Neuronal stem cell (in vitro differentiated cells): ENCODE data around the gene LYPD8.

Experiments
- DNase-seq: peaks from one replicate; pipeline ENCODE4 v3.0.0-alpha.2; 2013; ENCODE audit warnings: low spot score
- H2AFZ ChIP-seq: one replicate; pipeline ENCODE4 v1.6.1; 2013; ENCODE audit warnings: mild to moderate bottlenecking, low read length, inconsistent platforms
- H2AK5ac ChIP-seq: 2 replicates; pipeline ENCODE4 v1.6.1; 2013; ENCODE audit warnings: low read depth, mild to moderate bottlenecking, inconsistent platforms, low read length, moderate library complexity, mixed read lengths
- H2BK120ac ChIP-seq: 2 replicates; pipeline ENCODE4 v1.6.1; 2013; ENCODE audit warnings: low read depth, mild to moderate bottlenecking, inconsistent platforms, low read length, moderate library complexity, mixed read lengths
- H2BK12ac ChIP-seq: one replicate; pipeline ENCODE4 v1.6.1; 2013; ENCODE audit warnings: low read length, inconsistent platforms
- H2BK15ac ChIP-seq: 2 replicates; pipeline ENCODE4 v1.6.1; 2013; ENCODE audit warnings: mild to moderate bottlenecking, low read length, inconsistent platforms, mixed read lengths
- H2BK5ac ChIP-seq: one replicate; pipeline ENCODE4 v1.6.1; 2013; ENCODE audit warnings: inconsistent platforms, mild to moderate bottlenecking, low read length, moderate library complexity
- H3K14ac ChIP-seq: one replicate; pipeline ENCODE4 v1.6.1; 2013; ENCODE audit warnings: low read length, inconsistent platforms
- H3K18ac ChIP-seq: 2 replicates; pipeline ENCODE4 v1.6.1; 2013; ENCODE audit warnings: low read length, inconsistent platforms
- H3K23ac ChIP-seq: 2 replicates; pipeline ENCODE4 v1.6.1; 2013; ENCODE audit warnings: low read depth, mild to moderate bottlenecking, mixed read lengths, low read length, inconsistent platforms; ENCODE audit not compliant: poor library complexity
- H3K27ac ChIP-seq: replicated peaks from 3 replicates; pipeline ENCODE4 v1.5.1; 2013; ENCODE audit warnings: low read length, inconsistent platforms
- H3K27me3 ChIP-seq, 3 experiments: 2 replicates each; pipeline ENCODE4 v1.6.1; 2013; ENCODE audit warnings: low read length in 3 of 3, mild to moderate bottlenecking in 2 of 3, inconsistent platforms in 1 of 3, low read depth in 1 of 3, mixed read lengths in 1 of 3, moderate library complexity in 1 of 3; ENCODE audit not compliant: control insufficient read depth in 3 of 3, insufficient read depth in 3 of 3
- H3K36me3 ChIP-seq, 2 donors: replicated peaks in 1 of 2; 2 replicates each; pipeline ENCODE4 v1.6.1; 2013; ENCODE audit warnings: low read length in 2 of 2; ENCODE audit not compliant: control insufficient read depth in 2 of 2, insufficient read depth in 2 of 2
- H3K4ac ChIP-seq: 2 replicates; pipeline ENCODE4 v1.6.1; 2013; ENCODE audit warnings: inconsistent platforms, mild to moderate bottlenecking, low read length, moderate library complexity
- H3K4me1 ChIP-seq, 2 donors: 1 replicate in 1 of 2; 2 replicates in 1 of 2; pipeline ENCODE4 v1.6.1; 2013; ENCODE audit warnings: low read length in 2 of 2, low read depth in 1 of 2; ENCODE audit not compliant: control insufficient read depth in 2 of 2, insufficient read depth in 1 of 2
- H3K4me2 ChIP-seq: one replicate; pipeline ENCODE4 v1.6.1; 2013; ENCODE audit warnings: mild to moderate bottlenecking, low read length, inconsistent platforms; ENCODE audit not compliant: insufficient read depth, poor library complexity, severe bottlenecking
- H3K4me3 ChIP-seq, 2 donors: 2 replicates each; pipeline ENCODE4 v1.5.1; 2013; ENCODE audit warnings: low read length in 2 of 2, mild to moderate bottlenecking in 2 of 2, inconsistent platforms in 1 of 2, moderate library complexity in 1 of 2
- H3K79me1 ChIP-seq: one replicate; pipeline ENCODE4 v1.6.1; 2013; ENCODE audit warnings: low read depth, mild to moderate bottlenecking, inconsistent platforms, low read length, moderate library complexity
- H3K9ac ChIP-seq: one replicate; pipeline ENCODE4 v1.6.1; 2013; ENCODE audit warnings: mild to moderate bottlenecking, low read depth, low read length, inconsistent platforms; ENCODE audit not compliant: poor library complexity
- H3K9me3 ChIP-seq, 2 donors: replicated peaks in 1 of 2; 2 replicates each; pipeline versions ENCODE3 to v1.6.1; 2013; ENCODE audit warnings: low read length in 2 of 2, mild to moderate bottlenecking in 2 of 2, inconsistent platforms in 1 of 2, low read depth in 1 of 2, mixed read lengths in 1 of 2, moderate library complexity in 1 of 2; ENCODE audit not compliant: control insufficient read depth in 2 of 2, insufficient read depth in 1 of 2
- H4K8ac ChIP-seq: one replicate; pipeline ENCODE4 v1.6.1; 2013; ENCODE audit warnings: low read depth, mild to moderate bottlenecking, inconsistent platforms, low read length, moderate library complexity
- H4K91ac ChIP-seq: one replicate; pipeline ENCODE4 v1.6.1; 2013; ENCODE audit warnings: low read length, low read depth, mild to moderate bottlenecking, inconsistent platforms; ENCODE audit not compliant: poor library complexity
- WGBS, 2 donors: extraction: QIAGEN DNeasy Blood & Tissue Kit; methylation state at CpG; one replicate each; pipeline ENCODE4 v1.1.7; 2013; ENCODE audit warnings: missing lambda C conversion rate in 2 of 2, mixed read lengths in 1 of 2; ENCODE audit not compliant: insufficient read length in 2 of 2, insufficient replicate concordance in 1 of 2; ENCODE audit errors: extremely low coverage in 2 of 2; 5-methylcytosine and 5-hydroxymethylcytosine counted together

The LYPD8 gene

GRCh38 chr1:248775441-248775840, 19.9 kb upstream of the LYPD8 start:
- no CpG with 5 or more reads among the region's 4 CpGs for WGBS, 2 donors

GRCh38 chr1:248759644-248760043, 4.1 kb upstream of the LYPD8 start:
- Histone ChIP-seq H3K9ac (no peak overlapping the region), H4K8ac (no peak overlapping the region), H2BK12ac (no peak overlapping the region), H2BK5ac (no peak overlapping the region), H3K23ac (no peak overlapping the region), H3K14ac (no peak overlapping the region), H3K79me1 (no peaks in the 10 kb centered on the region), H3K27me3 (peaks cover 0 to 7% (median 0%) of the 10 kb centered on the region in 3 experiments), H3K4me2 (no peak overlapping the region), H2BK15ac (no peak overlapping the region), H3K18ac (no peak overlapping the region), H3K9me3 (peaks cover 0 to 28% of the 10 kb centered on the region in 2 donors), H3K27ac (no peak overlapping the region), H2AFZ (no peak overlapping the region), H3K4me1 (no peaks in the 10 kb centered on the region), H4K91ac (no peak overlapping the region), H3K36me3 (no peaks in the 10 kb centered on the region), H3K4ac (no peak overlapping the region), H2BK120ac (no peak overlapping the region), H2AK5ac (no peak overlapping the region), H3K4me3 (no peak overlapping the region)
- no peak for DNase-seq
- no CpG with 5 or more reads among the region's 3 CpGs for WGBS, 2 donors

More at GRCh38 chr1:248775441-248775840, 19.9 kb upstream of the LYPD8 start:
- H3K18ac ChIP-seq = no peak overlapping the region
- no peak overlapping the region for H2AK5ac ChIP-seq
- H2BK120ac ChIP-seq = no peak overlapping the region
- H3K4me3 ChIP-seq = no peak overlapping the region
- H3K27me3 ChIP-seq = peaks cover 0 to 22% (median 0%) of the 10 kb centered on the region in 3 experiments
- H3K4ac ChIP-seq = no peak overlapping the region
- H2BK5ac ChIP-seq = no peak overlapping the region
- H2BK12ac ChIP-seq = no peak overlapping the region
- no peak overlapping the region for H3K23ac ChIP-seq
- no peaks in the 10 kb centered on the region for H3K79me1 ChIP-seq
- no peak overlapping the region for H3K14ac ChIP-seq
- no peaks in the 10 kb centered on the region for H3K36me3 ChIP-seq
- no peak overlapping the region for H3K27ac ChIP-seq
- H2AFZ ChIP-seq = no peak overlapping the region
- no peak for DNase-seq
- H3K9me3 ChIP-seq = peaks cover 0 to 17% of the 10 kb centered on the region in 2 donors
- H4K91ac ChIP-seq = no peak overlapping the region
- no peak overlapping the region for H4K8ac ChIP-seq
- no peak overlapping the region for H3K9ac ChIP-seq
- no peak overlapping the region for H2BK15ac ChIP-seq
- H3K4me2 ChIP-seq = no peak overlapping the region
- no peaks in the 10 kb centered on the region for H3K4me1 ChIP-seq

GRCh38 chr1:248758352-248758751, 2.8 kb upstream of the LYPD8 start:
- H3K4me1 ChIP-seq = no peaks in the 10 kb centered on the region
- H2BK15ac ChIP-seq = no peak overlapping the region
- no peak overlapping the region for H2AK5ac ChIP-seq
- no CpG with 5 or more reads among the region's 9 CpGs for WGBS, 2 donors
- H3K36me3 ChIP-seq = peaks cover 0 to 7% of the 10 kb centered on the region in 2 donors
- no peak overlapping the region for H3K4me3 ChIP-seq
- no peak overlapping the region for H3K27ac ChIP-seq
- H3K9ac ChIP-seq = no peak overlapping the region
- no peak overlapping the region for H2BK12ac ChIP-seq
- H3K27me3 ChIP-seq = peaks cover 0 to 7% (median 5%) of the 10 kb centered on the region in 3 experiments
- no peak overlapping the region for H4K91ac ChIP-seq
- no peak overlapping the region for H2AFZ ChIP-seq
- no peak overlapping the region for H3K23ac ChIP-seq
- H3K18ac ChIP-seq = no peak overlapping the region
- DNase-seq = no peak
- H3K4ac ChIP-seq = no peak overlapping the region
- H3K79me1 ChIP-seq = no peaks in the 10 kb centered on the region
- H3K4me2 ChIP-seq = no peak overlapping the region
- H3K9me3 ChIP-seq = peaks cover 0 to 40% of the 10 kb centered on the region in 2 donors
- H2BK5ac ChIP-seq = no peak overlapping the region
- no peak overlapping the region for H2BK120ac ChIP-seq
- no peak overlapping the region for H4K8ac ChIP-seq
- no peak overlapping the region for H3K14ac ChIP-seq

- no CpG with 5 or more reads among the region's 5 CpGs for WGBS, 2 donors
- peaks cover 0 to 7% of the 10 kb centered on the region in 2 donors for H3K36me3 ChIP-seq
- peaks cover 3 to 46% of the 10 kb centered on the region in 2 donors for H3K9me3 ChIP-seq
- no peak overlapping the region for H2BK5ac ChIP-seq
- H2AFZ ChIP-seq = no peak overlapping the region
- no peak overlapping the region for H3K4me3 ChIP-seq
- H3K9ac ChIP-seq = no peak overlapping the region
- H3K4me1 ChIP-seq = no peaks in the 10 kb centered on the region
- no peak overlapping the region for H4K8ac ChIP-seq
- no peak overlapping the region for H3K4ac ChIP-seq
- no peak overlapping the region for H3K23ac ChIP-seq
- no peaks in the 10 kb centered on the region for H3K79me1 ChIP-seq
- no peak overlapping the region for H3K27ac ChIP-seq
- H3K14ac ChIP-seq = no peak overlapping the region
- no peak overlapping the region for H2BK12ac ChIP-seq
- H2BK120ac ChIP-seq = no peak overlapping the region
- H2AK5ac ChIP-seq = no peak overlapping the region
- H3K18ac ChIP-seq = no peak overlapping the region
- no peak overlapping the region for H2BK15ac ChIP-seq
- H3K4me2 ChIP-seq = no peak overlapping the region
- DNase-seq = no peak
- no peak overlapping the region for H4K91ac ChIP-seq
- H3K27me3 ChIP-seq = peaks cover 0 to 7% (median 5%) of the 10 kb centered on the region in 3 experiments
Observed at GRCh38 chr1:248757784-248758195, 2.2 kb upstream of the LYPD8 start.
